AG09319 (cell line): ENCODE results near the gene CHIA.

Experiments
- DNase-seq: peaks from one replicate; pipeline ENCODE4 v3.0.0-alpha.2; 2010; ENCODE audit warnings: low read depth; ENCODE audit errors: extremely low read depth
- CTCF ChIP-seq: IDR thresholded peaks from 2 replicates; pipeline ENCODE4 v1.5.1; 2011; ENCODE audit warnings: low read depth, mild to moderate bottlenecking, inconsistent platforms, low read length, moderate library complexity

The CHIA gene

GRCh38 chr1:111285879-111286278 lies 4.8 kb upstream of the CHIA start:
- DNase-seq, result no peak
- no peak for TF ChIP-seq CTCF

- DNase-seq, result no peak
- TF ChIP-seq CTCF, result no peak
Observed at GRCh38 chr1:111286912-111287311, 3.7 kb upstream of the CHIA start.

GRCh38 chr1:111289371-111289770 lies 1.3 kb upstream of the CHIA start:
- DNase-seq, result no peak

GRCh38 chr1:111290104-111290503 lies 547 bp upstream of the CHIA start:
- no peak for DNase-seq
- no peak for TF ChIP-seq CTCF

More at GRCh38 chr1:111289371-111289770, 1.3 kb upstream of the CHIA start:
- TF ChIP-seq CTCF, result no peak

- DNase-seq, result no peak
- no peak for TF ChIP-seq CTCF
Observed at GRCh38 chr1:111294390-111294789, 3.7 kb downstream of the CHIA start.

- no peak for TF ChIP-seq CTCF
- no peak for DNase-seq
Observed at GRCh38 chr1:111302374-111302773, 11.7 kb downstream of the CHIA start.

GRCh38 chr1:111309690-111310089 lies 19.0 kb downstream of the CHIA start:
- DNase-seq, result no peak
- no peak for TF ChIP-seq CTCF
